Activated naive CD8-positive, alpha-beta T cell treated with anti-CD3 and anti-CD28 coated beads, Interleukin-2, amount 10 ng/mL, durations not matched to agents 7 days and 5 days (primary cell): ENCODE measurements around the gene CCM2L. TPM values are rescaled to one million over a fixed set of nuclear protein-coding genes. Genes with fewer than 3 reads are reported as not detected.
A peak's percentile ranks its signal among the peaks of the same experiment; 100 is the strongest.

Experiments used
- ATAC-seq: fragments of 150-1000 bp; cut with Tn5 transposase; one replicate; pipeline ENCODE4 v1.10.0; 2021; ENCODE audit warnings: low read depth, moderate library complexity
- POLR2A ChIA-PET: fragments of 350-600 bp; sonication (Branson Sonifier 250); formaldehyde crosslinking; loops from one replicate; lab custom pipeline; 2021; ENCODE audit warnings: antibody characterized with exemption; lab: Charles Lee
- DNase-seq: peaks from one replicate; pipeline ENCODE4 v3.0.0; 2021
- H3K27ac Mint-ChIP-seq: one replicate; pipeline ENCODE4 v1.8.0; 2022; ENCODE audit warnings: mild to moderate bottlenecking, mixed read lengths
- H3K27me3 Mint-ChIP-seq: one replicate; pipeline ENCODE4 v1.8.0; 2022; ENCODE audit warnings: mild to moderate bottlenecking, moderate library complexity, mixed read lengths
- H3K36me3 Mint-ChIP-seq: one replicate; pipeline ENCODE4 v1.8.0; 2021; ENCODE audit warnings: mild to moderate bottlenecking, mixed read lengths
- H3K4me1 Mint-ChIP-seq: one replicate; pipeline ENCODE4 v1.8.0; 2021; ENCODE audit warnings: mixed read lengths
- H3K4me3 Mint-ChIP-seq: one replicate; pipeline ENCODE4 v1.8.0; 2022; ENCODE audit warnings: mild to moderate bottlenecking, moderate library complexity, mixed read lengths
- H3K9me3 Mint-ChIP-seq: one replicate; pipeline ENCODE4 v1.8.0; 2021; ENCODE audit warnings: mixed read lengths
- total RNA-seq, 2 experiments: library from RNA; stranded (reverse); gene quantifications; one replicate each; pipeline ENCODE4 v1.2.3, GENCODE V29; 2021

Gene CCM2L
- total RNA-seq, 2 experiments from 2014 or later, result not detected

- peaks cover 2% of the 10 kb centered on the region for H3K4me1 Mint-ChIP-seq
- H3K4me3 Mint-ChIP-seq, result no peak overlapping the region
- peaks cover 62% of the 10 kb centered on the region for H3K27me3 Mint-ChIP-seq
- no peaks in the 10 kb centered on the region for H3K9me3 Mint-ChIP-seq
- POLR2A ChIA-PET, result no interaction called here
- DNase-seq, result no peak
- ATAC-seq, result no peak
- no peaks in the 10 kb centered on the region for H3K36me3 Mint-ChIP-seq
- H3K27ac Mint-ChIP-seq, result no peak overlapping the region
These were observed 30.1 kb downstream of the CCM2L start for GRCh38 chr20:32040142-32040953.

- Mint-ChIP-seq H3K4me1 (peaks cover 2% of the 10 kb centered on the region), H3K36me3 (no peaks in the 10 kb centered on the region), H3K9me3 (no peaks in the 10 kb centered on the region), H3K4me3 (no peak overlapping the region), H3K27ac (no peak overlapping the region), H3K27me3 (peaks cover 64% of the 10 kb centered on the region)
- POLR2A ChIA-PET, result no interaction called here
- ATAC-seq (no peak), DNase-seq (no peak)
These were observed 35.8 kb downstream of the CCM2L start for GRCh38 chr20:32045999-32046398.

- H3K27ac Mint-ChIP-seq, result no peak overlapping the region
- ATAC-seq, result no peak
- no peak for DNase-seq
- H3K4me3 Mint-ChIP-seq, result no peak overlapping the region
- POLR2A ChIA-PET, result no interaction called here
- no peaks in the 10 kb centered on the region for H3K9me3 Mint-ChIP-seq
- H3K27me3 Mint-ChIP-seq, result peaks cover 74% of the 10 kb centered on the region
- H3K36me3 Mint-ChIP-seq, result no peaks in the 10 kb centered on the region
- H3K4me1 Mint-ChIP-seq, result peaks cover 15% of the 10 kb centered on the region
These were observed 40.1 kb downstream of the CCM2L start for GRCh38 chr20:32050324-32050841.

- Mint-ChIP-seq H3K9me3 (no peaks in the 10 kb centered on the region), H3K4me1 (peaks cover 15% of the 10 kb centered on the region), H3K27me3 (peaks cover 71% of the 10 kb centered on the region), H3K27ac (no peak overlapping the region), H3K36me3 (no peaks in the 10 kb centered on the region), H3K4me3 (peak overlapping the region; percentile 54)
- no peak for DNase-seq
- ATAC-seq, result no peak
- POLR2A ChIA-PET, result no interaction called here
These were observed 40.8 kb downstream of the CCM2L start for GRCh38 chr20:32050851-32051556.

GRCh38 chr20:32051720-32052089 lies 41.5 kb downstream of the CCM2L start:
- Mint-ChIP-seq H3K9me3 (no peaks in the 10 kb centered on the region), H3K27me3 (peaks cover 73% of the 10 kb centered on the region), H3K4me3 (peak overlapping the region; percentile 54), H3K36me3 (no peaks in the 10 kb centered on the region), H3K4me1 (peaks cover 15% of the 10 kb centered on the region), H3K27ac (no peak overlapping the region)
- DNase-seq (no peak), ATAC-seq (no peak)
- POLR2A ChIA-PET, result no interaction called here

GRCh38 chr20:32052090-32052777 lies 42.0 kb downstream of the CCM2L start, which contains the start of gene HCK:
Gene HCK, plus strand, starts transcription at chr20:32052242.
- peaks cover 15% of the 10 kb centered on the region for H3K4me1 Mint-ChIP-seq
- POLR2A ChIA-PET, result no interaction called here
- H3K4me3 Mint-ChIP-seq, result peak within 1 kb of the TSS; percentile 54
- H3K27me3 Mint-ChIP-seq, result peaks cover 73% of the 10 kb centered on the region
- DNase-seq (peak; percentile 36), ATAC-seq (peak; percentile 54)
- no peaks in the 10 kb centered on the region for H3K36me3 Mint-ChIP-seq
- no peak within 1 kb of the TSS for H3K27ac Mint-ChIP-seq
- no peaks in the 10 kb centered on the region for H3K9me3 Mint-ChIP-seq

- Mint-ChIP-seq H3K27ac (no peak overlapping the region), H3K27me3 (peaks cover 76% of the 10 kb centered on the region), H3K36me3 (no peaks in the 10 kb centered on the region), H3K4me3 (peak overlapping the region; percentile 49), H3K4me1 (peaks cover 15% of the 10 kb centered on the region), H3K9me3 (no peaks in the 10 kb centered on the region)
- POLR2A ChIA-PET, result no interaction called here
- no peak for ATAC-seq
- no peak for DNase-seq
These were observed 42.6 kb downstream of the CCM2L start for GRCh38 chr20:32052778-32053362.

- H3K4me3 Mint-ChIP-seq, result no peak overlapping the region
- H3K36me3 Mint-ChIP-seq, result no peaks in the 10 kb centered on the region
- H3K27ac Mint-ChIP-seq, result no peak overlapping the region
- POLR2A ChIA-PET, result no interaction called here
- H3K27me3 Mint-ChIP-seq, result peaks cover 76% of the 10 kb centered on the region
- ATAC-seq (no peak), DNase-seq (no peak)
- H3K4me1 Mint-ChIP-seq, result peaks cover 15% of the 10 kb centered on the region
- H3K9me3 Mint-ChIP-seq, result no peaks in the 10 kb centered on the region
These were observed 43.4 kb downstream of the CCM2L start for GRCh38 chr20:32053648-32054047.

- H3K27ac Mint-ChIP-seq, result no peak overlapping the region
- no peak for ATAC-seq
- no peak for DNase-seq
- H3K9me3 Mint-ChIP-seq, result no peaks in the 10 kb centered on the region
- H3K36me3 Mint-ChIP-seq, result no peaks in the 10 kb centered on the region
- no peak overlapping the region for H3K4me3 Mint-ChIP-seq
- peaks cover 4% of the 10 kb centered on the region for H3K4me1 Mint-ChIP-seq
- POLR2A ChIA-PET, result no interaction called here
- peaks cover 74% of the 10 kb centered on the region for H3K27me3 Mint-ChIP-seq
These were observed 46.7 kb downstream of the CCM2L start for GRCh38 chr20:32056708-32057483.

- Mint-ChIP-seq H3K4me3 (no peak overlapping the region), H3K36me3 (no peaks in the 10 kb centered on the region), H3K27ac (no peak overlapping the region), H3K9me3 (no peaks in the 10 kb centered on the region), H3K27me3 (peaks cover 67% of the 10 kb centered on the region), H3K4me1 (peaks cover 5% of the 10 kb centered on the region)
- DNase-seq (no peak), ATAC-seq (no peak)
- POLR2A ChIA-PET, result no interaction called here
These were observed 47.5 kb downstream of the CCM2L start for GRCh38 chr20:32057656-32058184.

GRCh38 chr20:32059189-32059588 lies 49.0 kb downstream of the CCM2L start:
- no peak for ATAC-seq
- peaks cover 53% of the 10 kb centered on the region for H3K27me3 Mint-ChIP-seq

GRCh38 chr20:32062776-32063170 lies 52.5 kb downstream of the CCM2L start:
- no peaks in the 10 kb centered on the region for H3K9me3 Mint-ChIP-seq
- ATAC-seq (peak; percentile 36), DNase-seq (no peak)
- no peaks in the 10 kb centered on the region for H3K36me3 Mint-ChIP-seq
- H3K27me3 Mint-ChIP-seq, result peaks cover 38% of the 10 kb centered on the region
- H3K4me3 Mint-ChIP-seq, result no peak overlapping the region
- H3K4me1 Mint-ChIP-seq, result peaks cover 6% of the 10 kb centered on the region
- POLR2A ChIA-PET, result no interaction called here
- H3K27ac Mint-ChIP-seq, result no peak overlapping the region

More at GRCh38 chr20:32059189-32059588, 49.0 kb downstream of the CCM2L start:
- POLR2A ChIA-PET, result no interaction called here
- H3K4me3 Mint-ChIP-seq, result no peak overlapping the region
- no peaks in the 10 kb centered on the region for H3K9me3 Mint-ChIP-seq
- no peak for DNase-seq
- H3K27ac Mint-ChIP-seq, result no peak overlapping the region
- no peaks in the 10 kb centered on the region for H3K36me3 Mint-ChIP-seq
- H3K4me1 Mint-ChIP-seq, result peaks cover 6% of the 10 kb centered on the region
